Measurements from ENCODE around the gene TLL1. TPM values are rescaled to one million over a fixed set of nuclear protein-coding genes. Genes with fewer than 3 reads are reported as not detected.

Gene TLL1
- total RNA-seq, 1 donor, result 0.09 TPM

GRCh38 chr4:165877286-165877685, 4.2 kb downstream of the TLL1 start:
- TF ChIP-seq CTCF (IDR thresholded peaks at IDR 0.05; ENCODE audit: insufficient read depth, low read length), result no peak
- DNase-seq (ENCODE audit: low read depth), result peak; percentile 19
- no peak overlapping the region for H3K4me3 ChIP-seq (ENCODE audit: low read depth, low read length)

- DNase-seq (ENCODE audit: low read depth), result no peak
- no peak overlapping the region for H3K4me3 ChIP-seq (ENCODE audit: low read depth, low read length)
- TF ChIP-seq CTCF (IDR thresholded peaks at IDR 0.05; ENCODE audit: insufficient read depth, low read length), result no peak
Measured at GRCh38 chr4:165879641-165880040, 6.6 kb downstream of the TLL1 start.

- H3K4me3 ChIP-seq (ENCODE audit: low read depth, low read length), result no peak overlapping the region
- DNase-seq (ENCODE audit: low read depth), result no peak
- no peak for TF ChIP-seq CTCF (IDR thresholded peaks at IDR 0.05; ENCODE audit: insufficient read depth, low read length)
Measured at GRCh38 chr4:165894159-165894558, 21.1 kb downstream of the TLL1 start.

GRCh38 chr4:165905405-165906027, 32.5 kb downstream of the TLL1 start:
- H3K4me3 ChIP-seq (ENCODE audit: low read depth, low read length), result no peak overlapping the region
- TF ChIP-seq CTCF (IDR thresholded peaks at IDR 0.05; ENCODE audit: insufficient read depth, low read length), result no peak
- DNase-seq (ENCODE audit: low read depth), result no peak

GRCh38 chr4:165906272-165906671, 33.2 kb downstream of the TLL1 start:
- H3K4me3 ChIP-seq (ENCODE audit: low read depth, low read length), result no peak overlapping the region
- no peak for TF ChIP-seq CTCF (IDR thresholded peaks at IDR 0.05; ENCODE audit: insufficient read depth, low read length)
- DNase-seq (ENCODE audit: low read depth), result no peak

GRCh38 chr4:165909947-165910346, 36.9 kb downstream of the TLL1 start:
- peak; percentile 32 for DNase-seq (ENCODE audit: low read depth)
- no peak for TF ChIP-seq CTCF (IDR thresholded peaks at IDR 0.05; ENCODE audit: insufficient read depth, low read length)

GRCh38 chr4:165915215-165915614, 42.2 kb downstream of the TLL1 start:
- no peak for DNase-seq (ENCODE audit: low read depth)
- H3K4me3 ChIP-seq (ENCODE audit: low read depth, low read length), result no peak overlapping the region
- no peak for TF ChIP-seq CTCF (IDR thresholded peaks at IDR 0.05; ENCODE audit: insufficient read depth, low read length)

More at GRCh38 chr4:165909947-165910346, 36.9 kb downstream of the TLL1 start:
- H3K4me3 ChIP-seq (ENCODE audit: low read depth, low read length), result no peak overlapping the region
